C4-2B (cell line): ENCODE results near the gene TCL1B.

Experiments
- H3K27ac ChIP-seq: fragments of 450-650 bp; 2 replicates; pipeline ENCODE4 v1.5.1; 2017
- CTCF ChIP-seq: fragments of 450-650 bp; conservative IDR thresholded peaks from 2 replicates; pipeline ENCODE4 v1.5.1; 2017; ENCODE audit warnings: mild to moderate bottlenecking
- ZFX ChIP-seq: fragments of 450-650 bp; IDR thresholded peaks from 2 replicates; pipeline ENCODE4 v1.6.1; 2017

Gene TCL1B

GRCh38 chr14:95685978-95686922, at the start of gene TCL1B:
Gene TCL1B (plus strand): TSS chr14:95686426. CDS start chr14:95686468, 42 bp downstream.
- TF ChIP-seq CTCF (no peak), ZFX (no peak)
- H3K27ac ChIP-seq = peak within 1 kb of the TSS; percentile 23

- no peak for TF ChIP-seq CTCF
- no peak for TF ChIP-seq ZFX
- H3K27ac ChIP-seq = no peak overlapping the region
Measured at GRCh38 chr14:95644981-95645380, 41.2 kb upstream of the TCL1B start.

GRCh38 chr14:95645389-95645996, 40.7 kb upstream of the TCL1B start:
- no peak for TF ChIP-seq CTCF
- no peak for TF ChIP-seq ZFX
- no peak overlapping the region for H3K27ac ChIP-seq

GRCh38 chr14:95647926-95648325, 38.3 kb upstream of the TCL1B start:
- TF ChIP-seq CTCF = no peak
- no peak for TF ChIP-seq ZFX
- H3K27ac ChIP-seq = no peak overlapping the region

- no peak overlapping the region for H3K27ac ChIP-seq
- TF ChIP-seq ZFX = no peak
- TF ChIP-seq CTCF = no peak
Measured at GRCh38 chr14:95649230-95649629, 37.0 kb upstream of the TCL1B start.

- TF ChIP-seq ZFX (no peak), CTCF (no peak)
- no peak overlapping the region for H3K27ac ChIP-seq
Measured at GRCh38 chr14:95651028-95651427, 35.2 kb upstream of the TCL1B start.
